Measurements from ENCODE around the gene DAPP1.

DNA sequence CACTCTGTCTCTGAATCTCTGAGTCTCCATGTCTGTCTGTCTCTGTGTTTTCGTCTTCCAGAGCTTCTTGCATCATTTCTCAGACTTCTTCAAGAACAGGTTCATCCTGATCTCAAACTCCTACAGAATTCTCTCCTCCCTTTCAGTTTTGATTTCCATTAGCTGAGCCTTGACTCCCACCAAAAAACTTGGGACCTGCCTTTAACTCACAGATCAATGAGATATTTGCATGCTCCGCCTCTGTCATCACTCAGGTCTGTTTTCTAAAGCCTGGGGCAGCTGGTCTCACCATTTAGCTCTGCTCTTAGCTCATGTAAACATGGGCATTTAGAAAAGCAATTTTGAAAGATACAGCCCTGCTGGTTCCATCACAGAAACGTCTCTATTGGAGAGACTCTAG, 8.6 kb downstream of the DAPP1 start:
- TF ChIP-seq POLR2A (IDR thresholded peaks at IDR 0.05; ENCODE audit: low read depth, low read length) (no peak), SUZ12 (IDR thresholded peaks at IDR 0.05; ENCODE audit: unreplicated experiment) (no peak)
- TF ChIP-seq, protein P1, sequence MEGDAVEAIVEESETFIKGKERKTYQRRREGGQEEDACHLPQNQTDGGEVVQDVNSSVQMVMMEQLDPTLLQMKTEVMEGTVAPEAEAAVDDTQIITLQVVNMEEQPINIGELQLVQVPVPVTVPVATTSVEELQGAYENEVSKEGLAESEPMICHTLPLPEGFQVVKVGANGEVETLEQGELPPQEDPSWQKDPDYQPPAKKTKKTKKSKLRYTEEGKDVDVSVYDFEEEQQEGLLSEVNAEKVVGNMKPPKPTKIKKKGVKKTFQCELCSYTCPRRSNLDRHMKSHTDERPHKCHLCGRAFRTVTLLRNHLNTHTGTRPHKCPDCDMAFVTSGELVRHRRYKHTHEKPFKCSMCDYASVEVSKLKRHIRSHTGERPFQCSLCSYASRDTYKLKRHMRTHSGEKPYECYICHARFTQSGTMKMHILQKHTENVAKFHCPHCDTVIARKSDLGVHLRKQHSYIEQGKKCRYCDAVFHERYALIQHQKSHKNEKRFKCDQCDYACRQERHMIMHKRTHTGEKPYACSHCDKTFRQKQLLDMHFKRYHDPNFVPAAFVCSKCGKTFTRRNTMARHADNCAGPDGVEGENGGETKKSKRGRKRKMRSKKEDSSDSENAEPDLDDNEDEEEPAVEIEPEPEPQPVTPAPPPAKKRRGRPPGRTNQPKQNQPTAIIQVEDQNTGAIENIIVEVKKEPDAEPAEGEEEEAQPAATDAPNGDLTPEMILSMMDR (IDR thresholded peaks at IDR 0.05 in 2 of 3, conservative IDR thresholded peaks at IDR 0.05 in 1 of 3; ENCODE audit: control insufficient read depth in 2 of 3, extremely low read depth in 1 of 3, insufficient read depth in 1 of 3, low read depth in 3 of 3, low read length in 3 of 3), result no peak
